NCI-H748 (cell line): ENCODE measurements around the gene ERC2.
A peak's percentile ranks its signal among the peaks of the same experiment; 100 is the strongest.

Experiments
- DNase-seq: peaks from one replicate; lab custom pipeline; 2025; ENCODE audit not compliant: unreplicated experiment; lab: John Stamatoyannopoulos, UW

Gene ERC2

DNA sequence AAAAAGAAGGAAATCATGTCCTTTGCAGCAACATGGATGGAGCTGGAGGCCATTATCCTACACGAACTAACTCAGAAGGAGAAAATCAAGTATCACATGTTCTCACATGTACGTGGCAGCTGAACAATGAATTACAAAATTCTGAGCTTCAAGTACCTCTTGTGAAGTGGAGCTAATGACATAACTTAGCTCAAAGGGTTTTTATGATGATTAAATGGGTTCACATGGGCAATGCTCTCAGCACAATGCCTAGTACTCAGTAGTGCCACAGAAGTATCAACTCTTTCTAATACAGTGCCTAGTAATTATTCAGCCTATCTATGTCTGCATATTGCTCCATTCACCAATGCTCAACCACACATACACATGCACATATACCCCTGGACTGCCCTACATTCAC lies 573.7 kb downstream of the ERC2 start:
- DNase-seq, result peak; percentile 17

DNA sequence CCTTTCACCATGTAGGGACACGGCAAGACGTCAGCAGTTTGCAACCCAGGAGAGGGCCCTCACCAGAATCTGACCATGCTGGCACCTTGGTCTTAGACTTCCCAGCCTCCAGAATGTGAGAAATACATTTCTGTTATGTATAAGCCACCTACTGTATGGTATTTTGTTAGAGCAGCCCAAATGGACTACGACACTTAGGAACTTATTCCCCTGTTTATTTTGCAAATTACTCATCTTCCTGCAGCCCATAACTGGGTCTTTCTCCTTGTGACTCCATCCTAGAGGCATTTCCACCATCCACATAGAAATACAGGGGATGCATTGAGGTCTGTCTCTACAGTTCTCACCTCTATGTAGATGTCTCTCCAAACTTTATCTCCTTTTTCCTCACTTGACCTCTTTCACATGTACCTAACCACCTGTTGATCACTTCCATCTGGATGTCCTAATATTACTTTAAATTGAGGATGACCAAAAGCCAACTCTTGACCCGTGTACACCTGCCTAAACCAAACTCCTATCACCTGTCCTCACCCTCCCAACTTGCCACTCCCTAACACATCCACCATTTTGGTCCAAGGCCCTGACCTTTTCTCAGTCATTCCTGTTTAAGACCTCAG lies 575.1 kb downstream of the ERC2 start:
- DNase-seq, result no peak

- DNase-seq, result no peak
Observed at GRCh38 chr3:55891106-55891505, 577.2 kb downstream of the ERC2 start.

- DNase-seq, result no peak
Observed at GRCh38 chr3:55888282-55888885, 579.9 kb downstream of the ERC2 start.

- DNase-seq, result peak; percentile 28
Observed at GRCh38 chr3:55885721-55886120, 582.5 kb downstream of the ERC2 start.

DNA sequence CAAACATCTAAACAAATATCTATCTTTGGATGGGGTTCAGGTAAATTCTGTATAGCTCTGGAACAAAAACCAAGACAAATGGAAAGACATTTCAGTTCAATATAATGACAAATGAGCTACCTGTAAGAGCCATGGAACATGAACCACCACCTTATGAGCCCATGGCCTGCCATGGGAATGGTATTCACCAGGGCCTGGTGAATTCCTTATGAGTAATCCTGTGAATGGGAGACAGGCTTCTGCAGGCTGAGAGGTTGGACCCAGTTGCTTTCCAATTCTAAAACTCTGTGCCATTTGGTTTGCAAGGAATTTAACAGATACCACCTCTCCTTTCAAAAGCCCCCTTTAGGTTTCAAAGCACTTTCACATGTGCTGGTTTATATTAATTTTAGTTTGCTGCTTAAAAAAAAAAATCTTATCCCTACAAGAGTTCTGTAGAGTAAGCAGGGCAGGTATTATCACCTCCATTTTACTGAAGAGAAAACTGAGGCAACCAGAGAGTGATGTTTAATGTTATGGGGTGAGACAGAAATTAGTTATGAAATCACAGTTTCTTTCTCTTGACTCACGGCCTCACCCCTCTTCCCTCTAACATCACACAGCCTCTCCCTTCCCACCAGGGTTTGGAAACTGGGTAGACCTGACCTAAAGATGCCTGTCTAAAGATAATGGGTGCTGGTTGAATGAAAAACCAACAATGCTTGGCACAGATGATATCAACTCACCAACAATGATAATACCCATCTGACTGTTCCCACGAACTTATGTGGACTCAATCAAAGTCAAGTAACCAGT lies 583.6 kb downstream of the ERC2 start:
- no peak for DNase-seq

DNA sequence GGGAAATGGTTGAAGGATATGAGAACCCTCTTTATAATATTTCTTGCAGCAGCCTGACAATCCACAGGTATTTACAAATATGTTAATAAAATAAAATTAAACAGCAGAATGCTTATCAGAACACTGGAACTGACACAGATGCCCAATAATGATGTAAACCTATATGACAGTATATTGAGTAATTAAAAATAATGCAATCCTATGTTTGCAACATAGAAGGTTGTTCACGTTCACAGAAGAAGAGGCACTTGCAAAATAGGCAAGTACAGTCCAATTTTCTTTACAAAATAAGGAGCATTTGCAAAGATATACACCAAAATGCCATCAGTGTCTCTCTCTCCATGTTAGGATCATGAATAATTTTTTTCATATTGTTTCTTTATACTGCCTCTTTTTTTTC lies 584.2 kb downstream of the ERC2 start:
- DNase-seq, result no peak

GRCh38 chr3:55882006-55882405 lies 586.3 kb downstream of the ERC2 start:
- DNase-seq, result peak; percentile 92

GRCh38 chr3:55880357-55880756 lies 587.9 kb downstream of the ERC2 start:
- no peak for DNase-seq

DNA sequence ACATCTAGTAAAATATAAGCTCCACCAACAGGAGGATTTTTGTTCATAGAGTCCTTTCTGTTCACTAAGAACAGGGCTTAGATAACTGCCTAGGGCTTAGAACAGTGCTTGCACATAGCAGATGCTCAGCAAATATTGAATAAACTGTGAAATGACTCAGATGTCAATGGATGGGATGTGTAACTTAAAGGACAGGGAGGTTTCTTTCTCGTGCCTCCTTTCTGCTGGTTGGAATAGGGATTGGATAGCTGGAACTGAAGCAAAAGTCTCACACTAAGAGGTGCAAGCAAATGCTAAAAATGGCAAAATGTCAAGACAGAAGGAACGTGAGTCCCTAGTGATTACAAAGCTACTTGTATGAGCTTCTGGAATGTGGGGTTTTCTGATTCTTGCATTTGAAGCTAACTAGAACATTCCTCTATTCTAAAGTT lies 588.4 kb downstream of the ERC2 start:
- no peak for DNase-seq

DNA sequence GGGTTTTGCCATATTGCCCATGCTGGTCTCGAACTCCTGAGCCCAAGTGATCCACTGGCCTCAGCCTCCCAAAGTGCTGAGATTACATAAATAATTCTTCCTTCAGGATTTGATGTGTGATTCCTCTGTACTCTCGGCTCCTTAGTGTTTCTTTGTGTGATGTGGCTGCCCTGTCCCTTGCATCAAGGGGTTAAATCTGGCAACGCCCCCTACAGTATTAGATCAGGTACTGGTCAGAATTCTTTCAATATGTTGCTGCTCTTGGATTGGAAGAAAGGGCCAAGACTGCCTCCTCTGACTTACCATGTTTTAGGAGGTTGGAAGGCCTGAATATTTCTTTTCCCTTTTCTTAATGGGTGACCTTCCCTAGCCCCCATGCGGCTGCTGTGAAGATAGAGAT lies 590.6 kb downstream of the ERC2 start:
- DNase-seq, result no peak

GRCh38 chr3:55876560-55876959 lies 591.7 kb downstream of the ERC2 start:
- no peak for DNase-seq

- DNase-seq, result no peak
Observed at GRCh38 chr3:55875113-55875512, 593.2 kb downstream of the ERC2 start.

GRCh38 chr3:55873523-55874254 lies 594.6 kb downstream of the ERC2 start:
- DNase-seq, result no peak

- DNase-seq, result peak; percentile 87
Observed at GRCh38 chr3:55870594-55870993, 597.7 kb downstream of the ERC2 start.

DNA sequence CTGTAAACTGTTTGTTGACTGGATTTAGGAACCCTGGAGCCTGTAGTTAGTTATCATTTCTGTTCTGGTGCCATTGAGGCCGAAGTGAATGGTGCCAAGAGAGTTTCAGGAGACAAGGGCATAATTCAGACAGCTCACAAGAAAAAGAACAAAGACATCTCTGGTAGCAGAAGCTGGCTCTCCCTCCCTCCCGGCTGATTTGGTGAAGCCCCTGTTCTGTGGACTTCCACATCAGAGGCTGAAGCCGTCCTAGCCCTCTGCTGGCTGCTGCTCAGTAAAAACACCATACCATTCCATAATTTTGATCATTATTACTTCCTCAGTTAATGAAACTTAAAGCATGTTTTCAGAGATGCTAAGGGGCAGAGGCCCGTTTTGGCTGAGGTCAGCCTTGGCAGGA lies 599.9 kb downstream of the ERC2 start:
- no peak for DNase-seq

GRCh38 chr3:55863028-55863427 lies 605.2 kb downstream of the ERC2 start:
- DNase-seq, result no peak

- DNase-seq, result peak; percentile 85
Observed at GRCh38 chr3:55860049-55860721, 608.1 kb downstream of the ERC2 start.

- DNase-seq, result peak; percentile 17
Observed at GRCh38 chr3:55859305-55859704, 609.0 kb downstream of the ERC2 start.

DNA sequence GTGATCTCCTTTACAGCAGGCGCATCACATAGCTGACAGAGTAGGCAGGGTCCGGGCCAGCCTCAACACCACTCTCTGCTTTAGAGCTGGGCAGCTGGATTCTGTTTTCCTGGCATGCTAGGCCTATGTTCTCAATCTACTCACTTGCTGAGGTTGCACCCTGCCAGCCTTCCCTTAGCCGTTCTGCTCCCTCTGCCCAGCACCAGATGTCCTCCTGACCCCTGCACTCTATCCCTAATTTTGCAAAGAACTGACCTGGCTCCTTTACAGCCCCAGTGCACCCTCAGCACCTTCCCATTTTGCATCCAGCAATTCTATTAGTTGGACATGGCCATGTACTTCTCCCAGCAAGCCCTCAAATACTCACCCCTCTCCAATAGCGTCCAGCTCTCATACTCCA lies 609.5 kb downstream of the ERC2 start:
- no peak for DNase-seq

GRCh38 chr3:55858302-55858701 lies 610.0 kb downstream of the ERC2 start:
- DNase-seq, result no peak
